ENCODE results near the gene TULP3. TPM values are rescaled to one million over a fixed set of nuclear protein-coding genes. Genes with fewer than 3 reads are reported as not detected.

The TULP3 gene
- total RNA-seq, 4 donors from 2014 or later: 34.3 to 41.6 (median 37.6) TPM

- H3K9me3 ChIP-seq: no peaks in the 10 kb centered on the region
- 19 to 26% methylated on average over 32 to 42 of the region's 42 CpGs for WGBS, 2 donors
Observed at GRCh38 chr12:2891240-2892053, 756 bp downstream of the TULP3 start.

GRCh38 chr12:2892246-2892645 lies 1.6 kb downstream of the TULP3 start:
- Histone ChIP-seq H3K9me3 (no peaks in the 10 kb centered on the region), H3K4me3 (peak overlapping the region in 2 of 4 donors; percentile 86 to 98), H3K4me1 (peaks cover 0 to 61% (median 20%) of the 10 kb centered on the region in 4 donors), H3K27me3 (no peaks in the 10 kb centered on the region), H3K36me3 (peaks cover 0 to 8% (median 0%) of the 10 kb centered on the region in 3 donors), H3K27ac (peak overlapping the region; percentile 88 to 99 (median 96))
- DNase-seq (ENCODE audit: low spot score in 2 of 2): no peak
- TF ChIP-seq POLR2A (IDR thresholded peaks at IDR 0.05) (no peak), EP300 (IDR thresholded peaks at IDR 0.05) (no peak), CTCF (IDR thresholded peaks at IDR 0.05) (no peak)
- 60% methylated on average over 12 of the region's 12 CpGs for WGBS, 2 donors

More at GRCh38 chr12:2891240-2892053, 756 bp downstream of the TULP3 start:
- Histone ChIP-seq H3K36me3 (peaks cover 0 to 11% (median 0%) of the 10 kb centered on the region in 3 donors), H3K27me3 (no peaks in the 10 kb centered on the region), H3K4me1 (peaks cover 0 to 57% (median 20%) of the 10 kb centered on the region in 4 donors), H3K27ac (peak overlapping the region; percentile 88 to 99 (median 96)), H3K4me3 (peak overlapping the region; percentile 83 to 98 (median 90))
- peak in 1 of 2 donors; percentile 29 for DNase-seq (ENCODE audit: low spot score in 2 of 2)
- TF ChIP-seq CTCF (IDR thresholded peaks at IDR 0.05) (no peak), POLR2A (IDR thresholded peaks at IDR 0.05) (no peak), EP300 (IDR thresholded peaks at IDR 0.05) (no peak)

GRCh38 chr12:2893007-2893406 lies 2.3 kb downstream of the TULP3 start:
- Histone ChIP-seq H3K27ac (peak overlapping the region in 2 of 4 donors; percentile 99), H3K4me3 (peak overlapping the region in 2 of 4 donors; percentile 7 to 98), H3K4me1 (peaks cover 0 to 61% (median 20%) of the 10 kb centered on the region in 4 donors), H3K36me3 (peaks cover 0 to 5% (median 0%) of the 10 kb centered on the region in 3 donors), H3K9me3 (no peaks in the 10 kb centered on the region), H3K27me3 (no peaks in the 10 kb centered on the region)
- peak in 1 of 2 donors; percentile 52 for TF ChIP-seq EP300 (IDR thresholded peaks at IDR 0.05)
- TF ChIP-seq POLR2A (IDR thresholded peaks at IDR 0.05): no peak
- peak in 1 of 2 donors; percentile 38 for DNase-seq (ENCODE audit: low spot score in 2 of 2)
- 76 to 80% methylated on average over 8 of the region's 8 CpGs for WGBS, 2 donors

- no peaks in the 10 kb centered on the region for H3K27me3 ChIP-seq
- H3K9me3 ChIP-seq: no peaks in the 10 kb centered on the region
- no peak overlapping the region for H3K4me3 ChIP-seq
- peak overlapping the region; percentile 13 to 99 (median 54) for H3K27ac ChIP-seq
- TF ChIP-seq CTCF (IDR thresholded peaks at IDR 0.05) (no peak), POLR2A (IDR thresholded peaks at IDR 0.05) (no peak), EP300 (IDR thresholded peaks at IDR 0.05) (no peak)
- no peak for DNase-seq (ENCODE audit: low spot score in 2 of 2)
- no peaks in the 10 kb centered on the region for H3K36me3 ChIP-seq
- peaks cover 0 to 66% (median 19%) of the 10 kb centered on the region in 4 donors for H3K4me1 ChIP-seq
- WGBS, 2 donors: 14 to 15% methylated on average over 2 of the region's 2 CpGs
Observed at GRCh38 chr12:2895051-2895451, 4.4 kb downstream of the TULP3 start.

GRCh38 chr12:2895511-2895910 lies 4.8 kb downstream of the TULP3 start:
- H3K27me3 ChIP-seq: no peaks in the 10 kb centered on the region
- no peak for TF ChIP-seq CTCF (IDR thresholded peaks at IDR 0.05)
- TF ChIP-seq POLR2A (IDR thresholded peaks at IDR 0.05): no peak
- TF ChIP-seq EP300 (IDR thresholded peaks at IDR 0.05): no peak
- H3K4me3 ChIP-seq: no peak overlapping the region
- peaks cover 0 to 66% (median 18%) of the 10 kb centered on the region in 4 donors for H3K4me1 ChIP-seq
- WGBS, 2 donors: 39 to 41% methylated on average over 2 of the region's 2 CpGs
- H3K27ac ChIP-seq: peak overlapping the region in 3 of 4 donors; percentile 38 to 99 (median 71)
- no peaks in the 10 kb centered on the region for H3K36me3 ChIP-seq
- no peak for DNase-seq (ENCODE audit: low spot score in 2 of 2)
- no peaks in the 10 kb centered on the region for H3K9me3 ChIP-seq
